Putamen (tissue), 1 donor: ENCODE results near the gene ASPDH.

Experiments used
- DNase-seq: peaks from one replicate; pipeline ENCODE4 v3.0.0-alpha.2; 2016; ENCODE audit warnings: low spot score

ASPDH gene

DNA sequence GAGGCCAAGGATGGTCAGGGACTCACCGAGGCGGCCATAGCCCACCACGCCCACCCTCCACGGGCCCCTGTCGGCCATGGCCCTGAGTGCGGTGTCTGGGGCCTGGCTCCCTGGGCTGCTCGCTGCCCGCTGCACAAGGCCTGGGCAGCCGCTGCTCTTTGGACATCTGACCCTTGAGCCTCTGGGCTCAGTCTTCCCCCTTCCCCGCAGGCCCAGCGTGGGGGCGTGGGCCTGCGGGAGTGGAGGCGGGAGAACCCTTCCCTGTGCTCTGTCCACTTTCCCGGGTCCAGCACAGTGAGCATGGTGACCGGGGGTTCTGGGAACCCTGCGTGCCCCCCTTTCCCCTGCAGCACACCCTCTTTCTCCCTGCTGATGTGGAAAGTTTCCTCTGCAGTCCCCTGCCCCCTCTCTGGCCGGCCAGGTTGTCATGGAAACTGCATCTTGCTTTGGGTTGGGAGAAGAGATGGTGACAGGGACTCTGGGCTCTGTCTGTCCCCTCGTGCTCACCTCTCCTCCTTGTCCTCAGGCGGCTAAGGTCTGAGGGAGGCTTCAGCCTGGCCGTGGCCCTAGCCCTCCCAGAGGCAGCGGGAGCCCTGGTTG, at the start of gene ASPDH:
Gene ASPDH, minus strand, starts transcription at position 168 of the 600 bp plus-strand sequence. Its CDS starts 90 bp downstream, at position 78.
- no peak for DNase-seq

DNA sequence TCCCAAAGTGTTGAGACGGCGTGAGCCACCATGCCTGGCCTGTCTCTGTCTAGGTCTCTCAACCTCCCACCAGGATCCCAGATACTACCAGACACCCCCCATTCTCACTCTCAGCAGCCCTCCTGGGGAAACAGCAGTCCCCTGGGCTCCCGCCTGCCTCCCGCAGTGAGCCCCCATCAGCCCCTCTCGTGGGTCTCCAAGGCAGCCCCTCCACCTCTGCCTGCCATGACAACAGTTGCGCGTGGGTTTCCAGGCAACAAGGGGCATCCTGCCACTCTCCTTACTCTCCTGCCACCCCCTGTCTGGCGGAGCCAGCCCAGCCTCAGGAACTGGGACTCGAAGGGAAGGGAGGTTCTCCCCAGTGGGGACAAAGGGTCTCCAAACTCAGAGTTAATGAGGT, 49.3 kb upstream of the ASPDH start:
- no peak for DNase-seq

DNA sequence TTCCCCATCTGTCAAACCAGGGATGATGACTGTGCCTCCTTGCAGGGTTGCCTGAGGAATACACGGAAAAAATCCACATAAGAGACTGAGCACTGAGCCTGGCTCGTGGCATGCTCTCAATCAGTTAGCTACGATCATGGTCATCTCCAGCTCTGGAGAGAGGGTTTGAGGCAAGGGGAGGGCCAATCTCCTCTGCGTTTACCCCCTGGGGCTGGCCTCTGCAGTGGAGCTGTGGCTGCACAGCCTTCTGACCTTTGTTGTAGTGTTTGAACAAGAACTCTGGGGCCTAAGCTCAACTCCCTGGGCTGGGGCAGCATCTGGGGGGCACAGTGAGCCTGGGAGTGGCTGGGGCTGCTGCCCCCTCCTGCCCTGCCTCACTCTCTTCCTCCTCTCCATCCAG, 48.6 kb upstream of the ASPDH start:
- no peak for DNase-seq

DNA sequence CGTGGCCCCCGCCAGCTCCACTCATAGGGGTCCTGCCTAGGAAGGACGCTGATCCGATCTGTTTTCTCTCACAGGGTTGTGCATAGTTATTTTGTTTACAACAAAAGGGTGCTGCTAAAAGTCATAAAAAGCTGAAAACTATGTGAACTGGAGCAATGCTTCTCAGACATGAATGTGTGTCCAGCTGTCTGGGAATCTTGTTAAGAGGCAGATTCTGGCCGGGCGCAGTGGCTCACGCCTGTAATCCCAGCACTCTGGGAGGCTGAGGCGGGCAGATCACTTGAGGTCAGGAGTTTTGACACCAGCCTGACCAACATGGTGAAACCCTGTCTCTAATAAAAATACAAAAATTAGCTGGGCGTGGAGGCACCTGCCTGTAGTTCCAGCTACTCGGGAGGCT, 45.9 kb upstream of the ASPDH start:
- DNase-seq = no peak

DNA sequence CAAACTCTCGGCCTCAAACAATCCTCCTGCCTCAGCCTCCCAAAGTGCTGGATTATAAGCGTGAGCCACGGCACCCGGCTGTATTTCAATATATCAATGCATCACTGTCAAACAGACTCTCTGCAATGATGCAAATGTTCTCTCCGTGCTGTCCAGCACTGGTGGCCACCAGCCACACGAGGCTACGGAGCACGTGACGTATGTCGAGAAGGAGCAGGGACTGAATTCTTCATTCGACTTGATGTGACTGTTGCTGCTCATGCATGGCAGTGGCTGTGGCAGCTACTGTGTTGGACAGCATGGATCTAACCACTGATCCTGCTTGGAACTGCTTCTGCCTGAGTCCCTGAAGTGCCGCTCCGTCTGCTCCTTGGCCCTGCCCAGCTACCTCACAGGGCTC, 44.7 kb upstream of the ASPDH start:
- DNase-seq = no peak

DNA sequence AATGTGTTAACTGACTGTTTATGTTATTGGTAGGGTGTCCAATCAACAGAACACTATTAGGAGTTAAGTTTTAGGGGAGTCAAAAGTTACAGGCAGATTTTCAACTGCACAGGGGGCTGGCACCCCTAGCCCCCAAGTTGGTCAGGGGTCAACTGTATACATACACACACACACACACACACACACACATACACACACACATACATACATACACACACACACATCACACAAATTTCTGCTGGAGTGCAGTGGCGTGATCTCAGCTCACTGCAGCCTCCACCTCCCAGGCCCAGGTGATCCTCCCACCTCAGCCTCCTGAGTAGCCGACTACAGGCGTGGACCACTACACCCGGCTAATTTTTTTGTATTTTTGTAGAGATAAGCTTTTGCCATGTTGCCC, 44.3 kb upstream of the ASPDH start:
- no peak for DNase-seq

DNA sequence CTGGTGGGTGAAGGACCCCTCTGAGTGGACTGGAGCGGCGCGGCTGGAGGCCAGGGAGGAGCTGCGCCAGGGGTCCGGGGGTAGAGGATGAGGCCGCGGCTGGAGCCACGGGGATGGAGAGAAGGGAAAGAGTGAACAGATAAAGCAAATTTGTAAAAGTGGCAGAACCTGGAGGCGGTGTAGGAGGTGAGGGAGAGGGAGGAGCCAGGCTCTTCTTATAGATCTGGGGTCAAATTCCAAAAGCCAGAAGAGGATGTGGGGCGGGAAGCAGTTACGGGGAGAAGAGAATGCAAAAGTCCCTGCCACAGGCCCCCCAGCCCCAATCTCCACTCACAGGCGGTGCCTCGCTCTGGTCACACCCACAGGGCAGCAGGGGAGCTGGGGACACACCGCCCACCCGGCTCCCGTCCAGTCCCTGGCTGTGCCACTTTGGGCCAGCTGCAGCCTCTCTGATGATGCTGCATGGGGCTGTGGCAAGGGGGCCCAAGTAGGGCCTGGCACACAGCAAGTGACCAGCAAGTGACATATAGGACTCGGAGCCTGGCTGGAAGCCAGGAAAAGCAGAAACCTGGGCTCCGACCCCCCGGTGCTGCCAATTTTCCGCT, 43.4 kb upstream of the ASPDH start:
- DNase-seq = no peak

DNA sequence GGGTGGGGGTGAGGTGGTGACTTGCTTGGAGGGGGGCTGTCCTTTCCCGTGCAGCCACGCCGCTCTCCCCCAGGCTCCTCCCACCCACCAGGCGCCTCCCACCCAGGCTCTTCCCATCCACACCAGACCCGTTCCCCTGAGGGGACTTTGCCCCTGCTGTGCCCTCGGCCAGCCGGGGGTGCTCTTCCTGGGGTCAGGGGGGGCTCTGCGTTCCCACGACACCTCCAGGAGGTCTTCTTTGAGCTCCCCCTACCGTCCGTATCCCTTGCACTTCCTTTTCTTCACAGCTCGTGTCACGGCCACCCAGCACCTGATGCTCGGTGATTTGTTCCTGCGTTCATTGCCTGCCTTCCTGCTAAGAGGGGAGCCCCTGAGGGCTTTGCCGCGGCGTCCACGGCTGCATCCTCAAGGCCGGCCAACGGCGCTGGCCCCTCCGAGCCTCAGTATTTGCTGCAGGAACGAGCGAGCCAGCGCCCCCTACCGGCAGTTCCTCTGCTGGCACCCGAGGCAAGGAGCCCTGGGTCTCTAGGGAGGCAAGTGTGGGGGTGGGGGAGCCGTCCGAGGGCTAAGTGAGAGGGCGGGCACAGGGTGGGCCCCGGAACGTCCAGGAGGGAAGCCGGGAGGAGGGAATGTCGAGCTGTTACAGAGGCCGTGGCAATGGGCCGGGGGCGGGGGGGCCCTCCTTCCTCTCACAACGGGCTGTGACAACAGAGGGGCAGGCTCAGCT, 42.7 kb upstream of the ASPDH start:
- DNase-seq = no peak

DNA sequence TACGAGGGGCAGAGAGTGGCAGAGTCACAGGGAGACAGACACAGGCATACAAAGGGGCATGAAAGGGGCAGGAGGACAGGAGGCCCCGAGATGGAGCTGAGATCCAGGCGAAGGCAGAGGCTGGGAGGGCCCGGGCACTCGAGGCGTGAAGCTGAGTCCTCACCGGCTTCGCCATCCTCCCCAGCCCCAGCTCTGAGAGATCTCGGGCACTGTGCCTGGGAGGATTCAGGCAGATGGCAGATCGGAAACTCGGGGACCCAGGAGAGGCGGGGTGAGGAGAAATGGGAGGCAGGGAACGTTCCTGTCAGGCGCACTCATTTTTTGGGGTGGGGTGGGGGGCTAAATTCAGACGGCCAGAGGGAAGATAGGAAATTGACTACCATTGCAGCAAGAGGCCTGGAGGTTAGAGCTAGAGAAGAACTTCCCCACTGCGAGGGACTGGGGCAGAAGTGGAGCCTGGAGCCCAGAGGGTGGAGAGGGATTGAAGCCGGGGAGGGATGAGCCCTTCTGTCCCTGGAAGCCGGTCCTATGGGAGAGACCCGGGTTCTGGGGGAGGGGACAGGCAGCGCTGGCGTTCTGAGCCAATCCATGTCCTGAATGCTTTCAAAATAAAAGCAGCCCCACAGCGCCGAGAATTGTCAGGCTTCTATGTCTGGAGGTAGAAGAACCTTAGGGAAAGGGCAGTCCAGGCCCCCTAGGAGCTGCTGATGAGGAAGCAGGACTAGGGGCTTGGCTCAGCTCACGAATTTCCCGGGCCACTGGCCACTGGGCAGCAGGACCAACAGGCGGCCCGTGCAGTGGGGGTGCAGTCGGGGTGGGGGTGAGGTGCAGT, 42.0 kb upstream of the ASPDH start:
- no peak for DNase-seq

DNA sequence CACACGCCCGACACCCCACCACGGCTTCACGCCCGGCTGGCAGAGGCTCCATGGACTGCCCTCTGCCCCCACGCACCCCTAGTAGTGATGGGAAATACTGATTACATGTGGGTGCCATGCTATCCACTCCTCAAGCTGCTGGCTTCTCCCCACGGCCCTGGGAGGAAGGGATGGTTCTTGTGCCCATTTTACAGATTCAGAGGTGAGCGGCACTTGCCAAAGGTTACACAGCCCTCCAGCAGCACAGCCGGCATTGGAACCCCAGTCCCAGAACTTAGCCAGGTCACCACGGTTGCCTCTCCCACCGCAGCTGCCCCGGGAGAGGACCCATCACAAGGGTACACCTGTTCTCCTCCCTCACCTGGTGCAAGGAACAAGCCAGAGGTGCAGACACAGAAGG, 41.3 kb upstream of the ASPDH start:
- DNase-seq = no peak

DNA sequence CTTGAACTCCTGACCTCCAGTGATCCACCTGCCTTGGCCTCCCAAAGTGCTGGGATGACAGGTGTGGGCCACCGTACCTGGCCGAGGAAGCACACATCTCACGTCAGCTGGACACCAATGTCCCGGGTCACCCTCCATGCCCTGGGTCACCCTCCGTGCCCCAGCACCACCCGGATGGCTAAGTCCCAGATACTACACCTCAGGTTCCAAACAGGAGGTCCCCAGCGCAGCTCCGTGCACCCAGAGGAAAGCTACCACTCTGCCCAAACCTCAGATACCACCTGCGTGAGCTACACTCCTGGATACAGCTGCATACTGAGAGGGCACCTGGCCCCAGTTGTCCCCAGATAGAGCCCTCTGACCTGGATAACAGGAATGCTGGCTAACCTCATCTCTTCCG, 40.5 kb upstream of the ASPDH start:
- no peak for DNase-seq

DNA sequence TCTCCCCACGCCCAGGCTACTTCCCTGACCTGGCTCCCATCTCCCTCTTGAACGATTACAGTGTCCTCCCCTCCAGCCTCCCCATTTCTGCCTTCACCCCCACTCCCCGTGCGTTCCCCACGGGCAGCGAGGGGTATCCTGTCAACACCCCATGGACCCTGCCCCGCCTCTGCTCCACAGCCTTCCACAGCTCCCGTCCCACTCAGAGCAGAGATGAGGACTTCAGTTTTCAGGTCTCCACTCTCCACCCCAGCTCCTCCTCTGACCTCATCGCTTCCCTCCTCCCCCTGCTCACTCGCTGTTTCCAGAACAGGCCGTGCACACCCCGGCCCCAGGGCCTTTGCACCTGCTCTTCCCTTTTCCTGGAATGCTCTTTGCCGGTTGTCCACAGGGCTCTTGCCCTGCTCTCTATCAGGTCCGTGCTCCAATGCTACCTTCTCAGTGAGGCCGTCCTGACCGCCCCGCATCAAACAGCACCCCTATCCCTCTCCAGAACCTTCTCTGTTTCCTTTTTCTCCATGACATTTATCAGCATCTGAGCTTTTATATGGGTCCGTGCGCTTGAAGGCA, 39.5 kb upstream of the ASPDH start:
- DNase-seq = no peak

DNA sequence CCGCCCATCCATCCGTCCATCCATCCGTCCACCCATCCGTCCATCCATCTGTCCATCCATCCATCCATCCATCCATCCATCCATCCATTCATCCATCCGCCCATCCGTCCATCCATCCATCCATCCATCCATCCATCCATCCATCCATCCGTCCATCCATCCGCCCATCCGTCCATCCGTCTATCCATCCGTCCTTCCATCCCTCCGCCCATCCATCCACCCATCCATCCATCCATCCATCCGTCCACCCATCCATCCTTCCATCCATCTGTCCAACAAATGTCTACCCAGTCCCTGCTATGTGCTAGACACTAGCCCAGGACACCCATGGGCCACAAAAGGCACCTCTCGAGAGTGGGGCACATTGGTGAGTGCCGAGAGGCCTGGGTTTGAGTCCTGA, 38.8 kb upstream of the ASPDH start:
- DNase-seq = no peak

DNA sequence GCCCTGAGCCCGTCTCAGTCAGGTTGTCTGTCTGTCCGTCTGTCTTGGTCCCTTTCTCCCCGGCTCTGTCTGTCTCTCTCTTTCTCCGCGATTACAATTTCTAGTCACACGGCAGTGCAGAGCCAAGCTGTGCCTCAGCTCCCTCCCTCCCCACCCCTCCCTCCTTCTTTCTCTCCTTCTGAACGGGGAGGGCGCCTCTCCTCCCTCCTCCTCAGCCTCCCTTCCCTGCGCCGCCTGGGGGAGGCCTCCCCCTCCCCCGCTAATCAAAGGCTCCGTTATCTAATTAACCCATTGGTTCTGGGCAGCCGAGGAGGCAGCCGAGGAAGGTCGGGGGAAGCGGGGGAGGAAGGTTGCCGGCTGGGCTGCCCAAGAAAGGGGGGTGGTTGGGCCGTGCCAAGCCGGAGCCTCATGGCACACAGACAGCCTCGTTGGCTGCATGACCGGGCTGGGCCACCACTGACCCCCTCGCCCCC, 38.0 kb upstream of the ASPDH start:
- DNase-seq = peak; percentile 90

DNA sequence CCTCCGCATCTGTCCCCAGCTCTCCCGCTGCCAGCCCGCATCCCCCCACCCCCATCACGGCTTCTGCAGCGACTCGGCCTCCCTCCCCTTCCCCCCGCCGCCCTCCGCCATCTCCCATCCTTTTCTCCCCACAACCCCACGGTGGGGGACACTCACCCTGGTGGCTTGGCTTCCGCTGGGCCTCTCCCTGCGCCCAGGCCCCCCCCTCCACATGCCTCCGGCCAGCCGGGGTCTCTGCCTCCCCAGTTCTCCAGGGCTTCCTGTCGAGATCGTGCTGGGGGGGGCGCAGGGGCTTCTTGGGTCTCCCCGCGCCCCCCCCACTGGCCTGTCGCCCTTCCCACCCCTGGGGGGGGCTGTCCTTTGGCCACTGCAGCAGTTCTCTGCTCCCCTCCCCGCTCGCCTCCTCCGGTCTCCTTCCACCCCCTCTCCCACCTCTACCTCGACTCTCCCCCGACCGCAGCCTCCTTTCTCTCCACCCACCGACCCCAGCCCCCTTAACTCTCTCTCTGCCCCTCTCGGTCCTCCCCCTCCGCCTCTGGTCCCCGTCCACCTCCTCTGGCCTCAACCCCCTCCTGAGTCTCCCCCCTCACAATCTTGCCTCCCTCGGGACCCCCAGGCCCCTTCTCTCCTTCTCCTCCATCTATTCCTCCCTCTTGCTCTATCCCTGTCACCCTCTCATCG, 37.5 kb upstream of the ASPDH start:
- no peak for DNase-seq

DNA sequence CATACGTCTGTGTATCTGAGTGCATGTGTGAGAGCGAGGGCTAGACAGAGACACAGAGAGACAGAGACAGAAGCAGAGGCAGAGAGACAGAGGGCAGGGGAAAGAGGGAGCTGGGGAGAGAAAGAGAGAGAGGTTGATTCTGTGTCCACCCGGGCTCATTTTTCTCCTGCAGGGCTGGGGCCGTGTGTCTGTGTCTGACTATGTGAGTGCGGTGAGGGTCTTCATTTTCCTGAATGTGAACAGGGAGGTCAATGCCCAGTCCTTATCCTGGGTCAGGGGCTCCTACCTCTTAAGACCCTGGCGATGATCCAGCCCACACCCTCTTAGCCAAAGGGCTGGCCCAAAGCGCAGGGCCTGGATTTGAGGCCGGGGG, 36.9 kb upstream of the ASPDH start:
- no peak for DNase-seq

DNA sequence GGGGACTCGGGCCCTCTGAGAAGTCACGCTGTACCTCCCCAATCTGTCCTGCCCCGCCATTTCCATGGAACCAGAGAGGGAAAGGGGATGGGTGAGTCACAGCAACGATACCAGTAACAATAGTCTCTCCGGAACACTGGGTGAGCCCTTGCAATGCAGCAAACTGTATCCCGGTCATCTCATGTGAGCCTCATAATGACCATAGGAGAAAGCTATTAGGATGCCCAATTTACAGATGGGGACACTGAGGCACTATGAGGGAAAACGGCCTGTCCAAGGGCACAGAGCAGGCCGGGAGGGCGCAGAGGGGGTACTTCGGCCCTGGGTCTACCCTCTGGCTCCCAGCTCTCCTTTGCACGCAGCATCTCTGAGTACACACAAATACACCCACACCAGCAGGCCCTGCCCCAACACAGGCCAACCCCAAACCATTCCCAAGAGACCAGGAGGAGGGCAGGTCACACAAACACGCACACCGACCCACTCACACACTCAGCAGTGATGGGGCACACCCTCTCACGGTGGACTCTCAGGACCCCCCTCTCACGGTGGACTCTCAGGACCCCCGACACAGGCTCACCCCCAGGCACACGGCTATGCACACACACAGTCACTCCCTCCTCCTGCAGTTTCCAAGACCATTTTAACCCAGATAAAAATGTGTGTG, 36.3 kb upstream of the ASPDH start:
- DNase-seq = no peak

DNA sequence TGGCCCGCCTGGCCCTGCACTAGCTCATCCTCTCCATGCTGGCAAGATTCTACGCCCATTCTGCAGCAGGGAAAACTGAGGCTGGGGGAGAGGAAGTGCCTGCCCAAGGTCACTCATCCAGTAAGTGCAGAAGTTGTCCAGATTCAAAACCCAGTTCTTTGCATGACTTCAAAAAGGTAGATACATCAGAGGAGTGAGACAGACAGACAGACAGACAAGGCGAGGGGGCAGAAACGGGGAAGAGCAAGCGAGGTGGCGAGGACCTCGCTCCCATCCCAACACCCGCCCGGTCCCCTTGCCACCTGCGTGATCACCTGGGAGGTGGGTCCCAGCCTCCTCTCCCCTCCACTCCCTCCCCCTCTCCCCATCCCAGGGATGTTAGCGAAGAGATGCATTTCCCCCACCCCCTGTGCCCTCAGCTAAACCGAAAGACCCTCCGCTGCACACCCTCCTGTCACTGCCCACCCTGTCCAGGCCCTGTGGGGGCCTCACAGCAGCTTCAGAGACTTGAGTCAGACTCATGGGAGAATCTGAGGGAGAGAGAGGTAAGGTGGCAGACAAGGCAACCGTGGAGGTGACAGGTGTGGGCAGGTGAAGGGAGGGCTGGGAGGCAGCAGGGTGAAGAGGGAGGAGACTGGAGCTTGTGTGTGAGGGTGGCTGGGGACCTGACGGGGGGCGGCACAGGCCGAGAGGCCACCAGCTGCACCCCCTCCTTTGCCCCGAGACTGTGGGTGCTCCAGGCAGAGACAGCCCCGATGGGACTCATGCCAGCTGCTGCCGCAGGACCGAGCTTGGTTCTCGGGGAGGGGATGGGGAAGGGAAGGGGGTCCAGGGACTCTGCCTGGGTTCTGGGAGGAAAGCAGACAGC, 35.6 kb upstream of the ASPDH start:
- no peak for DNase-seq

DNA sequence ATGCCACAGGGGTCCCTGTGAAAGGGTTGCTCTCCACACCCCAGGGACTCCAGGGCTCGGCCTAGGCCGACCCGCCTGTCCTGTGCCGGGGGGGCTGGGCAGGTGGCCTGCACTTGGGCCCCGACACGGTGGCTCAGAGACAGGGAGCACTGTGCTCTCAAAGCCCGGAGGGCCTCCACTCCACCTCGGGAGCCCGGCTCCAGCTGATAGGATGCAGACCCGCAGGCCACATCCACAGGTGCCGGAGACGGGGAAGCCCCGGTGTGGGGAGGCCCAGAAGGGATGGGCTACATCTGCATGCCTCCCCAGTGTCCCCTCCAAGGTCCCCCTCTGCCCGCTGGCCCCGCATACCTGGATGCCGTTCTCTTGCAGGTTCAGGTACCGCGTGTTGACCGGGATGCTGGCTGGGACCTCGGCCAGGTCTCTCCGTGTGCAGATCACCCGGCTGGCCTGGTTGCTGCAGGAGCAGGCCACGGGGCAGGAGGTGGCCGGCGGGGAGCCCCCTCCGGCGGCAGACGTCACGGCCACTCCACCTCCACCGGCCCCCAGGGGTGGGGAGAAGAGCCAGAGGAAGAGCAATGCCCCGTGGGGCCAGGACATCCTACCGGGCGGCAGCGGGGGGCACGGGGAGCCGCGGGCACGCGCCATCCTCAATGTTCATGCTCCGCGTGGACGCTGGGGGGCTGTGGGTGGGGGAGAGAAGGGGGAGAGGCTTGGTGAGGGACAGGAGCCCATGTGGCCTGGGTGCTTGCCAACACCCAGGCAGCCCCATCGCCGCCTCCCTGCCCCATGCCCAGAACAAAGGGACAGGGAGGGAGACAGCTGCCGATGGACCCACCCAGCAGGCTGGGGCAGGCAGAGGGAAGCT, 34.7 kb upstream of the ASPDH start:
- DNase-seq = peak; percentile 78
